Epithelial cell of proximal tubule (primary cell): ENCODE measurements around the gene KCNMB2. TPM values are rescaled to one million over a fixed set of nuclear protein-coding genes. Genes with fewer than 3 reads are reported as not detected.

Source experiments
- DNase-seq: peaks from one replicate; pipeline ENCODE4 v3.0.0-alpha.2; 2011; ENCODE audit warnings: low read depth
- H3K4me3 ChIP-seq: 2 replicates; pipeline ENCODE4 v1.5.1; 2011; ENCODE audit warnings: low read depth, mild to moderate bottlenecking, low read length
- total RNA-seq: library from RNA; depleted of rRNA; stranded (reverse); fragments of >200 nt; gene quantifications from 2 replicates; pipeline ENCODE4 v1.2.3, GENCODE V29; 2015
- TF ChIP-seq, protein P1 (sequence below): conservative IDR thresholded peaks from 2 replicates; pipeline ENCODE4 v1.5.1; 2012; ENCODE audit warnings: low read depth, mild to moderate bottlenecking, low read length

The KCNMB2 gene
- total RNA-seq, 1 donor from 2014 or later = not detected

DNA sequence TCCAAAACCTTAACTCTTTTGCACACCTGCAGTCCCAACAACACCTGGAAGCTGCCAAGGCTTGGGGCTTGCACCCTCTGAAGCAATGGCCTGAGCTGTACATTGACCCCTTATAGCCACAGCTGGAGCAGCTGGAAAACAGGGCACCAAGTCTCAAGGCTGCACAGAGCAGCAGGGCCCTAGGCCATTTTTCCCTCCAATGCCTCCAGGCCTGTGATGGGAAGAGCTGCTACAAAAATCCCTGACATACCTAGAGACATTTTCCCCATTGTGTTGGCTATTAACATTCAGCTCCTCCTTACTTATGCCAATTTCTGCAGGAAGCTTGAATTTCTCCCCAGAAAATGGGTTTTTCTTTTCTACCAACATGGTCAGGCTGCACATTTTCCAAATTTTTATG lies 304.4 kb downstream of the KCNMB2 start:
- TF ChIP-seq, protein P1, sequence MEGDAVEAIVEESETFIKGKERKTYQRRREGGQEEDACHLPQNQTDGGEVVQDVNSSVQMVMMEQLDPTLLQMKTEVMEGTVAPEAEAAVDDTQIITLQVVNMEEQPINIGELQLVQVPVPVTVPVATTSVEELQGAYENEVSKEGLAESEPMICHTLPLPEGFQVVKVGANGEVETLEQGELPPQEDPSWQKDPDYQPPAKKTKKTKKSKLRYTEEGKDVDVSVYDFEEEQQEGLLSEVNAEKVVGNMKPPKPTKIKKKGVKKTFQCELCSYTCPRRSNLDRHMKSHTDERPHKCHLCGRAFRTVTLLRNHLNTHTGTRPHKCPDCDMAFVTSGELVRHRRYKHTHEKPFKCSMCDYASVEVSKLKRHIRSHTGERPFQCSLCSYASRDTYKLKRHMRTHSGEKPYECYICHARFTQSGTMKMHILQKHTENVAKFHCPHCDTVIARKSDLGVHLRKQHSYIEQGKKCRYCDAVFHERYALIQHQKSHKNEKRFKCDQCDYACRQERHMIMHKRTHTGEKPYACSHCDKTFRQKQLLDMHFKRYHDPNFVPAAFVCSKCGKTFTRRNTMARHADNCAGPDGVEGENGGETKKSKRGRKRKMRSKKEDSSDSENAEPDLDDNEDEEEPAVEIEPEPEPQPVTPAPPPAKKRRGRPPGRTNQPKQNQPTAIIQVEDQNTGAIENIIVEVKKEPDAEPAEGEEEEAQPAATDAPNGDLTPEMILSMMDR = no peak
- H3K4me3 ChIP-seq = no peak overlapping the region
- no peak for DNase-seq

DNA sequence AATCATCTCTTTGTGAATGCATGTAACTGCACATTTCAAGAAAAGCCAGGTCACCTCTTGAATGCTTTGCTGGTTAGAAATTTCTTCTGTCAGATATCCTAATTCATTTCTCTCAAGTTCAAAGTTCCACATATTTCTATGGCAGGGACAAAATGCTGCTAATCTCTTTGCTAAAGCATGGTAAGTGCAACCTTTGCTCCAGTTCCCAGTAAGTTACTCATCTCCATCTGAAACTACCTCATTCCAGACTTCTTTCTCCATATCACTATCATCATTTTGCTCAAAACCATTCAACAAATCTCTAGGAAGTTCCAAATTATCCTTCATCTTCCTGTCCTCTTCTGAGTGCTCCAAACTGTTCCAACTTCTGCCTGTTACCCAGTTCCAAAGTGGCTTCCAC lies 304.8 kb downstream of the KCNMB2 start:
- H3K4me3 ChIP-seq = no peak overlapping the region
- DNase-seq = no peak
- TF ChIP-seq, protein P1 = no peak

DNA sequence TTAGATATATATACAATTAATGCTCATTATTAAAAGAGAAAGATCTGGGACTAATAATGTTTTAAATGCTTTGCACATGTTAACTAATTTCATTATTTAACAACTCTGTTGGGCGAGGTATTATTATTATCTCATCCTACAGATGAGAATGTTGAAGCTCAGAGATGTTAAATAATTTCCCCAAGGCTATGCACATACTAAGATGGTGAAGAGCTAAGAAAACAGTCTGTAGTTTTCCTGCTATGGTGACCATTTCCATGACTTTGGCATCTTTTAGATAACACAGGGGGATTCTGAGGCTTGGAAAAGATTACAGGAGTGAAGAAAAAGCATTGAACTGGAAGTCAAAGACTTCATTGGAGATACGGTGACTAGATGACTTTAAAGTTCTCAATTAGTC lies 308.7 kb downstream of the KCNMB2 start:
- DNase-seq = no peak
- TF ChIP-seq, protein P1 = no peak
- H3K4me3 ChIP-seq = no peak overlapping the region

DNA sequence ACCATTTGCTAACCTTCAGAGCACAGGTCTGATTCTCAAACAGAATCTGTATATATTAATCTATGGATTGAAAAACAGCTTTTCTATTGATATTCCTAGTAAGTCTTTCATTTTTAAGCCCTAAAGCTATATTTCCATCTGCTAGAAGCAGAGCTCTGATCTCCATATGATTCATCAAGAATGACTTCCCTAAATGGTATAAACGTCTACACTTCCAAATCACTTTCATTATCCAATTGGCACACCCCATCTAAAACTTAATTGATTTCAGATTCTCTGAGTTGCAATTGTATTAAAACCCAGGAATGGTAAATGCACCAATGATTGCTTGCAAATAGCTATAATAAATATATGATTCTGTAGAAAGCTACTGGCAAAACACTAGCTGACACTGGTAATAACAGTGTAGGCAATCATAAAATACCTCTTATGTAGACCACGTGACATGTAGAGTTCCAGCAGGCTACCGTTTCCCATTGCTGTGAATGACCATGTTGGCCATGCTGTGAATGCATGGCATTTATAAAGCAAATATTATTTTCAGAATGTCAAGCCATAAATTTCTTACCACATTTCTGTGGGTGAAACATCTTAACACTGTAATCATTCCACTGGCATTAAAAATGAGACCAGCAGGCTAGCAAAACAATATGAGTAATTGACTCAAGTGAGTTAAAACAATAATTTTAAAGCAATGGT lies 309.3 kb downstream of the KCNMB2 start:
- no peak for DNase-seq
- no peak overlapping the region for H3K4me3 ChIP-seq
- TF ChIP-seq, protein P1 = no peak

DNA sequence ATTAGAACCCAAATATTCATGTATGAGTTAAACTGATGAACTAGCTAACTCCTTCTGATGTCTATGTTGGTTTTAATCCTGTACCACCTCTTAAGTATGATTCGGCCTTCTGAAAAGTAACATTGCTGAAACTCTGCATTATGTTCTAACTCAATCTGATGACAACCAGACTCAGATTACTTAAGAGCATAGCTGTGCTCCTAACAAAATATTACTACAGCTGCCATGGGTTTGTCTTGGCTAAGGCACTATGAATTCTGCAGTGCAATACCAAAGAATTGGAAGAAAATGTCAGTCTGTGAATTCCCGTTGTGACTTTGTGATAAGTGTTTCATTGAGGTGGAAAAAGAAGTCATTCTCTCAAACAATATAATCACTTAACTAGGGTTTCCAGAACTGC lies 311.0 kb downstream of the KCNMB2 start:
- no peak overlapping the region for H3K4me3 ChIP-seq
- TF ChIP-seq, protein P1 = no peak
- DNase-seq = no peak

DNA sequence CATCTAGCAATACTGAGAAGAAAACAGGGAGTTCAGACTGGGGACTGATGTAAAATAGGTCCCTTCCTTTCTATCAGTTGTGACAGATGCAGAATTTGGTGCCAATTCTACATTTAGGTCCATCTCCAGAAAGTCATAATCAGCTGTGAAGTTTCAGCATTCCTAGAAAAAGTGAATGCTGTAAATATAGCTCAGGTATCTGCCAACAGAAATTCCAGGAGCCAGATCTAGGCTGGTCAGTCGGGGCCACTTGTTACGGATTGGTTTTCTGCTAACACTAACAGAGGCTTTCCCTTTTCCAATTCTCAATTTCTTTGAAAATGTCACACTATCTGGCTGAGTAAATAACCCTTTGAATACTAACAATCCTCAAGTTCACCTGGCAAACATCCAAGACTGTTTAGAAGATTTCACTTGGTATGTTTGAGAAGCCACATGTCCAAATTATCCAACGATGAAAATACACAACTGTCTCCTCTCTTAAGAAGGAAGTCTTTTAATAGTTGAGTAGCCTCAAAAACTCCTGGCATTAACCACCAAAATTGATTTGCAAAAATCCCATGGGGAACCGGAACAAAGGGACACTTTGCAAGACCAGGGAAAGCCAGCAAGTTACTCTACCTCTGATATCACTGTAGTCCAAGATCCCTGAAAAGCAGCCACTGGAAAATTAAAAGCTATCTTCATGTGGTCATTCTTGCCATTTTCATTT lies 313.1 kb downstream of the KCNMB2 start:
- TF ChIP-seq, protein P1 = no peak
- DNase-seq = no peak
- no peak overlapping the region for H3K4me3 ChIP-seq
